HG02943 (cell line): ENCODE measurements around the gene XNDC1N.
A peak's percentile ranks its signal among the peaks of the same experiment; 100 is the strongest.
"Not testable (repeated sequence)": the region's sequence is repeated elsewhere in the genome, so short reads cannot be mapped to it uniquely, and the experiment has no call there.

Source experiments
- ATAC-seq: cut with Tn5 transposase; IDR thresholded peaks from one replicate; pipeline ENCODE4 v1.9.1; 2021; ENCODE audit warnings: mild to moderate bottlenecking, low read depth, moderate library complexity; ENCODE audit not compliant: unreplicated experiment

XNDC1N gene

GRCh38 chr11:71933141-71933933, 4.9 kb upstream of the XNDC1N start:
- ATAC-seq = no peak

DNA sequence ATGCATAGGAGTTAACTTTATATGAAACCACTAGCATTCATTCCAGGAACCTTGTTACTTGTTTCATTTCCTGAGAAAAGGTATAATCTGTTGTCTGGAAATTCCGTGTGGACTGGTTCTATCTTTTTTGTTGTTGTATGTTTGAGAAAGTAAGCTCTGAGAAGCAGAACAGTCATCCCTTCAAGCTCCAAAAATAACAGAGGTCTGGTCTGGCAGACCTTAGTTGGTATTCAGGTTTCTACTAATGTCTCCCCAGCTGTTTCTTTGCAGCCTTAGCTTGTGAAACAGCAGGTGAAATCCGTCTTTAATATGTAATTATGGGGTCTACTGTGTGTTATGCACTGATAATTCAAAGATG, 2.8 kb upstream of the XNDC1N start:
- no peak for ATAC-seq

GRCh38 chr11:71930556-71931244, 2.3 kb upstream of the XNDC1N start:
- ATAC-seq = no peak

DNA sequence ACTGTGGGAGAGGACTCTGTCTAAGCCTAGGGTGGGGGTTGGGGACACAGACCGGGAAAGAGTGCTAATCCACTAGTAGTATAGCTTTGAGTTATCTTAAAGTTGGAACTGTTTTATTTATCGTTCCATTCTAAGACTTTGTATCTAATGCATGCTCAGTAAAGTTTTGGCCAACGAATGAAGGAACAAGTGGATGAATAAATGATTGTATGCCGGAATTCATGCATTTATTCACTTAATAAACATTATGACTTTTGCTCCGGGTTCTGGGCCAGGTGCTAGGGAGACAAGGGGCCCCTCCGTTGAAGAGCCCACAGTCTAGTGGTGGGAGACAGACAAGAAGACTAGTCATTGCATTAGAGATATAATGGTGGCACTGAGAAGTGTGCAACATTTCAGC, 1.1 kb upstream of the XNDC1N start:
- no peak for ATAC-seq

GRCh38 chr11:71928737-71929443, 496 bp upstream of the XNDC1N start, which contains the start of gene RNF121:
RNF121 (plus strand) TSS chr11:71929046; CDS start chr11:71929062, 16 bp downstream.
- peak; percentile 71 for ATAC-seq

- no peak for ATAC-seq
Measured at GRCh38 chr11:71917646-71918140, 10.7 kb downstream of the XNDC1N start.

GRCh38 chr11:71914617-71915189, 13.7 kb downstream of the XNDC1N start:
- ATAC-seq = no peak

DNA sequence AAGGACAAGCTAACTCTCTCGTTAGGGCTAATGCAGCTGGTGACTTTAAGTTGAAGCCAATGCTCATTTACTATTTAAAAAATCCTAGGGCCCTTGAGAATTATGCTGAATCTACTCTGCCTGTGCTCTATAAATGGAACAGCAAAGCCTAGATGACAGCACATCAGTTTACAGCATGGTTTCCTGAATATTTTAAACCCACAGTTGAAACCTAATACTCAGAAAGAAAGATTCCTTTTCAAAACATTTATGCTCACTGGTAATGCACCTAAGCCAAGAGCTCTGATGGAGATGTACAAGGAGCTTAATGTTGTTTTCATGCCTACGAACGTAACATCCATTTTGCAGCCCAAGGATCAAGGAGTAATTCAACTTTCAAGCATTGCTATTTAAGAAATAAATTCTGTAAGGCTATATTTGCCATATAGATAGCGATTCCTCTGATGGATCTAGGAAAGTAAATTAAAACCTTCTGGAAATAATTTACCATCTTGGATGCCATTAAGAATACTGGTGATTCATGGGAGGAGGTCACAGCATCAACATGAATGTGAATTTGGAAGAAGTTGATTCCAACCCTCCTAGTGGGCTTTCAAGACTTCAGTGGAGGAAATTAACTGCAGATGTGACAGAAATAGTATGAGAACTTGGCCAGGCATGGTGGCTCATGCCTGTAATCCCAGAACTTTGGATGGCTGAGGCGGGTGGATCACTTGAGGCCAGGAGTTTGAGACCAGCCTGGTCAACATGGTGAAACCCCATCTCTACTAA, 14.5 kb downstream of the XNDC1N start:
- ATAC-seq = no peak

- not testable (repeated sequence) for ATAC-seq
Measured at GRCh38 chr11:71911986-71912340, 16.4 kb downstream of the XNDC1N start.

- ATAC-seq = not testable (repeated sequence)
Measured at GRCh38 chr11:71911321-71911985, 16.9 kb downstream of the XNDC1N start.

GRCh38 chr11:71910775-71911174, 17.6 kb downstream of the XNDC1N start:
- not testable (repeated sequence) for ATAC-seq

DNA sequence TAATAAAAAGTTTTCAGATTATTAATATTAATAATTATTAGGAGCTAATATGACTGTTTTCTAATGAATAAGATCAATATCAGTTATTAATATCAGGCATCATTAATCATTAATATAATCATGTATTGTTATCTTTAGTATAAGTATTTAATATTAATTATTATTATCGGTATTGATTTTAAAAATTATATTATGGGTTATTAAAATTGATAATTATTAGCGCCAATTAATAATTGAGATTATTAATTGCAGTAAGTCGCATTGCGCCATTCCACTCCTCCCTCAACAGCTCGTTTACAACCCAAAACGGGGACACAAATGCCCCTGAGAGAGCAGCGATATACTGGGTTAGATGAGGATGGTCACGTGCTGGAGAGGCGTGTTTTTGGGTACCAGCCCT, 20.2 kb downstream of the XNDC1N start:
- ATAC-seq = no peak

DNA sequence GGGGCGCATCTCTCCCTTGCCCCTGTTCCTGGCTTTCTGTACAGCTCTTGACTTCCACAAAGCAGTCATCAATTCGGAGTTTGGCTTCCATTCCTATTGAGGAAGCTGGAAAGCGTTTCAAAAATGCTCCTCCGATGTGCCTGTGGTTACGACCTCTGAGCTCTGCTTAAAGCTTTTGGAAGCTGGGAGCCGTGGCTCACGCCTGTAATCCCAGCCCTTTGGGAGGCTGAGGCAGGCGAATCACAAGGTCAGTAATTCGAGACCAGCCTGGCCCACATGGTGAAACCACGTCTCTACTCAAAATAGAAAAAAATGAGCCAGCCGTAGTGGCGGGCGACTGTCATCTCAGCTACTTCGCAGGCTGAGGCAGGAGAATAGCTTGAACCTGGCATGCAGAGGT, 27.3 kb downstream of the XNDC1N start:
- ATAC-seq = not testable (repeated sequence)

- ATAC-seq = no peak
Measured at GRCh38 chr11:71895961-71896360, 32.4 kb downstream of the XNDC1N start.

GRCh38 chr11:71889181-71889872, 39.1 kb downstream of the XNDC1N start:
- not testable (repeated sequence) for ATAC-seq

DNA sequence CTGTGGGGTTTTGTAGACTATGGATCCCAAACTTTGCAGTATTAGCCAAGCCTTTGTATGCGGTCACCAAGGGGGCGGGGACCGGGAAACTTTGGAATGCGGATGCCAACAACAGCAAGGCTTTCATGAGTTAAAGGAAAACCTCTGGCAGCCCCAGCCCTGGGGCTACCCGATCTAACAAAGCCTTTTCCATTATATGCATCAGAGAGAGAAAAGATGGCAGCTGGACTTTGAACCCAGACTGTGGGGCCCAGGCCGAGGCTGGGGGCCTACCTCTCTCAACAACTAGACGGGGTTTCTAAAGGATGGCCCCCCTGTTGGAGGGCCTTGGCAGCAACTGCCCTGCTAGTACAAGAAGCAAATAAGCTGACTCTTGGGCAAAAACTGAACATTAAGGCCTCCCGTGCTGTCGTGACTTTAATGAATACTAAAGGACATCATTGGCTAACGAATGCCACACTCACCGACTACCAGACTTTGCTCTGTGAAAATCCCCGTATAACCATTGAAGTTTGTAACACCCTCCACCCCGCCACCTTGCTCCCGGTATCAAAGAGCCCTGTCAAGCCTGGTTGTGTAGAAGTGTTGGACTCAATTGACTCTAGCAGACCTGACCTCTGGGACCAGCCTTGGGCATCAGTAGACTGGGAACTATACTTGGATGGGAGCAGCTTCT, 39.9 kb downstream of the XNDC1N start:
- ATAC-seq = not testable (repeated sequence)

DNA sequence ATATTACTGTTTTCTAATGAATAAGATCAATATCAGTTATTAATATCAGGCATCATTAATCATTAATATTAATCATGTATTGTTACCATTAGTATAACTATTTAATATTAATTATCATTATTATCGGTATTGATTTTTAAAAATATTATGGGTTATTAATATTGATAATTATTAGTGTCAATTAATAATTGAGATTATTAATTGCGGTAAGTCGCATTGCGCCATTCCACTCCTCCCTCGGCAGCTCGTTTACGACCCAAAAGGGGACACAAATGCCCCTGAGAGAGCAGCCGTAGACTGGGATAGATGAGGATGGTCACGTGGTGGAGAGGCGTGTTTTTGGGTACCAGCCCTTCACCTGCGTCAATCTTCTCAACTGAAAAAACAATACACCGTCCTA, 42.6 kb downstream of the XNDC1N start:
- not testable (repeated sequence) for ATAC-seq
